HG03565 (cell line): ENCODE results near the gene ECPAS.
"Not testable (repeated sequence)": the region's sequence is repeated elsewhere in the genome, so short reads cannot be mapped to it uniquely, and the experiment has no call there.

Experiments
- ATAC-seq: cut with Tn5 transposase; IDR thresholded peaks from one replicate; pipeline ENCODE4 v1.9.1; 2021; ENCODE audit warnings: mild to moderate bottlenecking, moderate library complexity; ENCODE audit not compliant: unreplicated experiment

Gene ECPAS, protein sequence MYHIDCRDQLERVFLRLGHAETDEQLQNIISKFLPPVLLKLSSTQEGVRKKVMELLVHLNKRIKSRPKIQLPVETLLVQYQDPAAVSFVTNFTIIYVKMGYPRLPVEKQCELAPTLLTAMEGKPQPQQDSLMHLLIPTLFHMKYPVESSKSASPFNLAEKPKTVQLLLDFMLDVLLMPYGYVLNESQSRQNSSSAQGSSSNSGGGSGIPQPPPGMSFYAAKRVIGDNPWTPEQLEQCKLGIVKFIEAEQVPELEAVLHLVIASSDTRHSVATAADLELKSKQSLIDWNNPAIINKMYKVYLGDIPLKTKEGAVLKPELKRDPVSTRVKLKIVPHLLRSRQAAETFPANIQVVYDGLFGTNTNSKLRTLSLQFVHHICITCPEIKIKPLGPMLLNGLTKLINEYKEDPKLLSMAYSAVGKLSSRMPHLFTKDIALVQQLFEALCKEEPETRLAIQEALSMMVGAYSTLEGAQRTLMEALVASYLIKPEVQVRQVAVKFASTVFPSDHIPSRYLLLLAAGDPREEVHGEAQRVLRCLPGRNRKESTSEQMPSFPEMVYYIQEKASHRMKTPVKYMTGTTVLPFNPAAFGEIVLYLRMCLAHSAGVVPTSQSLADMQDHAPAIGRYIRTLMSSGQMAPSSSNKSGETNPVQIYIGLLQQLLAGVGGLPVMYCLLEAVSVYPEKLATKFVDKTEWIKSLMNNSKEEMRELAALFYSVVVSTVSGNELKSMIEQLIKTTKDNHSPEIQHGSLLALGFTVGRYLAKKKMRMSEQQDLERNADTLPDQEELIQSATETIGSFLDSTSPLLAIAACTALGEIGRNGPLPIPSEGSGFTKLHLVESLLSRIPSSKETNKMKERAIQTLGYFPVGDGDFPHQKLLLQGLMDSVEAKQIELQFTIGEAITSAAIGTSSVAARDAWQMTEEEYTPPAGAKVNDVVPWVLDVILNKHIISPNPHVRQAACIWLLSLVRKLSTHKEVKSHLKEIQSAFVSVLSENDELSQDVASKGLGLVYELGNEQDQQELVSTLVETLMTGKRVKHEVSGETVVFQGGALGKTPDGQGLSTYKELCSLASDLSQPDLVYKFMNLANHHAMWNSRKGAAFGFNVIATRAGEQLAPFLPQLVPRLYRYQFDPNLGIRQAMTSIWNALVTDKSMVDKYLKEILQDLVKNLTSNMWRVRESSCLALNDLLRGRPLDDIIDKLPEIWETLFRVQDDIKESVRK (N-terminal part only)

GRCh38 chr9:111483858-111484571 lies at the start of gene ECPAS:
ECPAS (minus strand) TSS chr9:111484383; CDS start chr9:111472918, 11,465 bp downstream.
- peak; percentile 36 for ATAC-seq

- no peak for ATAC-seq
Observed at GRCh38 chr9:111533099-111533790, 49.1 kb upstream of the ECPAS start.

DNA sequence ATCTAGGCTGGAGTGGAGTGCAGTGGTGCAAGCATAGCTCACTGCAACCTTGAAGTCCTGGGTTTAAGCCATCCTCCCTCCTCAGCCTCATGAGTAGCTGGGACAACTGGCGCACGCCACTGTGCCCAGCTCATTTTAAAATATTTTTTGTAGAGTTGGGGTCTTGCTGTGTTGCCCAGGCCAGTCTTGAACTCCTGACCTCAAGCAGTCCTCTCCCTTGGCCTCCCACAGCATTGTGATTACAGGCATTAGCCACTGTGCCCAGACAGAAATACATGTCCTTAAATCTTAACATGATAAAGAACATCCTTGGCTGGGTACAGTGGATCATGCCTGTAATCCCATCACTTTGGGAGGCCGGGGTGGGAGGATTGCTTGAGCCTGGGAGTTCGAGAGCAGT lies 47.5 kb upstream of the ECPAS start:
- no peak for ATAC-seq

GRCh38 chr9:111529787-111530186 lies 45.6 kb upstream of the ECPAS start:
- no peak for ATAC-seq

DNA sequence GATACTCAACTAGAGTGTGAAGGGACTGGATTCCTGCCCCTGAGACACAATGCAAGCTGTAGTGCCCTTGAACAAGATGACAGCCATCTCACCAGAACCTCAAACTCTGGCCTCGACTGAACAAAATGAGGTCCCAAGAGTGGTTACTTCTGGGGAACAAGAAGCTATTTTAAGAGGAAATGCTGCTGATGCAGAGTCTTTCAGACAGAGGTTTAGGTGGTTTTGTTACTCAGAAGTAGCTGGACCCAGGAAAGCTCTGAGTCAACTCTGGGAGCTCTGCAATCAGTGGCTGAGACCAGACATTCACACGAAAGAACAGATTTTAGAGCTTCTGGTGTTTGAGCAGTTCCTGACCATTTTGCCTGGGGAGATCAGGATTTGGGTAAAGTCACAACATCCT lies 43.2 kb upstream of the ECPAS start:
- ATAC-seq: no peak

GRCh38 chr9:111525056-111525977 lies 41.1 kb upstream of the ECPAS start, which contains the start of gene ZNF483:
ZNF483 (plus strand) TSS chr9:111525179; CDS start chr9:111527396, 2,217 bp downstream.
- ATAC-seq: no peak

DNA sequence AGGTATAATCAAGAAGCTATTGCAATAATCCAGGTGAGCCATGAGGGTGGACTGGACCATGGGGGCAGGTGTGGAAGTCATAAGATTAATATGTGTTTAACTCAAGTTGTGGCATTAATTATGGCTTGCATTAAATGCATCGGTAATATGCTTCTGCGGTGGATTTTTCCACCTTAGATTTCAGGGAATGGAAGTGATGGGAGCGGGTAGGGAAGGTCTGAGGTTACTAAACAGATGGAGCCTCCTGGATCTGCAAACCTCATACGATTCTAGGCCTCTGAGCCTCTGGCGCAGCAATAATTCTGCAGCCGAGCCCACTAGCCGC lies 40.5 kb upstream of the ECPAS start:
- no peak for ATAC-seq

GRCh38 chr9:111516061-111516465 lies 31.9 kb upstream of the ECPAS start:
- no peak for ATAC-seq

- ATAC-seq: no peak
Observed at GRCh38 chr9:111514967-111515366, 30.8 kb upstream of the ECPAS start.

DNA sequence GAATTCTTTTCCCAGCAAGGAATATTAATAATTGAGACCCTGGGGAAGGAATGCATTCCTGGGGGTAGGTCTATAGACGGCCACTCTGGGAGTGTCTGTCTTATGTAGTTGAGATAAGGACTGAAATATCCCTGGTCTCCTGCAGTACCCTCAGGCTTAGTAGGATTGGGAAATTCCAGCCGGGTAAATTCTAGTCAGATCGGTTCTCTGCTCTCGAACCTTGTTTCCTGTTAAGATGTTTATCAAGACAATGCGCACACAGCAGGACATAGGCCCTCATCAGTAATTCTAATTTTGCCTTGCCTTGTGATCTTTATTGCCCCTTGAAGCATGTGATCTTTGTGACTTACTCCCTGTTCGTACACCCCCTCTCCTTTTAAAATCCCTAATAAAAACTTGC lies 27.4 kb upstream of the ECPAS start:
- not testable (repeated sequence) for ATAC-seq

- ATAC-seq: no peak
Observed at GRCh38 chr9:111502506-111502905, 18.3 kb upstream of the ECPAS start.

GRCh38 chr9:111501648-111502047 lies 17.5 kb upstream of the ECPAS start:
- ATAC-seq: no peak

DNA sequence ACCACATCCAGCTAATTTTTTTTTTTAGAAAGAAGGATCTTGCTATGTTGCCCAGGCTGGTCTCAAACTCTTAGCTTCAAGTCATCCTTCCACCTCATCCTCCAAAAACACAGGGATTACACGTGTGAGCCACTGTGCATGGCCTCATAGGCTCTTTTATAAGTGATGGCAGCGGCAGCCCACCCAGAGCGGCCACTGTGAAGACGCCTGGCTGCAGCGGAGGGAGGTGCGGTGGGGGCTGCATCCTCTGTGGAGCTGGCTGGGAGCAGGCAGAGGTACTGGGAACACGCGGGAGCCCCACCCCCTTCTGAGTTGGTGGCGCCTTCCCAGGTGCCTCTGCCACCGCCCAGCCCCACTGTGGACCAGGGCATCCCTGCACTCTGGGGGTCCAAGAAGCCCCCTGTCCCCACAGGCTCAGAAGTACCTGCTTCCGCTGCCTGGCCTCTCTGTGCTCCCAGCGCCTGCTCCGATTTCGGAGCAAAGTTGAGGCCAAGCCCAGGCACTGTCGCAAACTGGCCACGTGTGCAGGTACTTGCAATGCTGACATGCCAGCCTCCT lies 16.9 kb upstream of the ECPAS start:
- ATAC-seq: no peak

- ATAC-seq: not testable (repeated sequence)
Observed at GRCh38 chr9:111497196-111497595, 13.0 kb upstream of the ECPAS start.

GRCh38 chr9:111484572-111484894 lies 350 bp upstream of the ECPAS start:
- no peak for ATAC-seq

- peak; percentile 30 for ATAC-seq
Observed at GRCh38 chr9:111483439-111483857, 735 bp downstream of the ECPAS start.

- peak; percentile 41 for ATAC-seq
Observed at GRCh38 chr9:111482694-111483438, 1.3 kb downstream of the ECPAS start.
